GM18951 (cell line): ENCODE results near the gene CRIP1.

Experiments
- POLR2A ChIP-seq: IDR thresholded peaks from 4 replicates; pipeline ENCODE4 v1.6.1; 2011; ENCODE audit warnings: mild to moderate bottlenecking; ENCODE audit not compliant: insufficient read length, insufficient read depth; ENCODE audit errors: extremely low read depth
- in situ Hi-C: fragments of 300-500 bp; cut with MboI; formaldehyde crosslinking; loops from one replicate; pipeline ENCODE4 v1.12.0; 2022; ENCODE audit warnings: low sequenced_read_pairs, mixed read lengths, inconsistent platforms; ENCODE audit not compliant: unreplicated experiment

The CRIP1 gene

DNA sequence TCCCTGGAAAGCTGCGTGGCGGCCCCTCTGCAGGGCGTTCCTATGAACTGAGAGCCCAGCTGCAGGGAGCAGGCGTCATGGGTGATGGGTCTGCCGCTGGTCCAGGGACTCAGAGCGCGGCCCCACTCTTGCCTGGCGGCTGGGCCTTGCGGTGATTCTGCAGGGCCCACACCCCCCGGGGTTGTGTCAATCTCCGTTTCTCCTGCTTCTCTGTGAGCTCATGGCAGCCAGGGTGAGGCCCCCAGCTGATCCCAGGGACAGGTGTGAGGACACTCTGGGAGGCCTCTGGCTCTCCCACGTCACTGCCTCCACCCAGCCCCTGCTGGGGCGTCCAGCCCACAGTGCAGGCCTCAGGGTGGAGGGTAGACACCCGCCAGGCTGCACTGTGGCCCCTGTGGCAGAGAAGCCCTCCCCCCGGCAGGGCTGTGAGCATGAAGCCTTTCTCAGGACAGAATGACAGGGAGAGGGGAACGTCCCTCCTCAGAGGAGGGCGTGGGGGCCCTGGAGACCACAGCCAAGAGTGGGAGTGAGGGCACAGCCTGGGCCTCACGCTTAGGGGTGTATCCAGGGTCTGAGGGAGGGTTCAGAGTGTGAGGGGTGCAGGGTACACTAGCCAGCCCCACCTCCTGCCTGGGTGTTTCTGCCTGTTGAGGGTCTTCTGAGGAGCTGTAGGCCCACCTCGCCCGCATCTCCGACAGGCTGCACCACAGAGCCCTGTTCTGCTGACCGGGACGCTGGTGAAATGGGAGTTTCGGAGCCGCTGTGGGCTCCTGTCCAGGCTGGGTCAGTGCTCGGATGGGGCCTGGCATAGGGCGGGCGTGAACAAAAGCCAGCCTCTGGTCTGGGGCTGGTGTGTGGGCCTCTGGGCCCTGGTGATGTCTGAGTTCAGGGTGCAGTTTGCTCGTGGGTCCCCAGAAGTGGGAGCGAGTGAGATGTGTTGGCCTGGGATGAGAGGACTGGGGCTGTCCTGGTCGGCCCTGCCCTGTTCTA is 38.7 kb upstream of the CRIP1 start:
- in situ Hi-C loops, result no loop called here
- no peak for TF ChIP-seq POLR2A

DNA sequence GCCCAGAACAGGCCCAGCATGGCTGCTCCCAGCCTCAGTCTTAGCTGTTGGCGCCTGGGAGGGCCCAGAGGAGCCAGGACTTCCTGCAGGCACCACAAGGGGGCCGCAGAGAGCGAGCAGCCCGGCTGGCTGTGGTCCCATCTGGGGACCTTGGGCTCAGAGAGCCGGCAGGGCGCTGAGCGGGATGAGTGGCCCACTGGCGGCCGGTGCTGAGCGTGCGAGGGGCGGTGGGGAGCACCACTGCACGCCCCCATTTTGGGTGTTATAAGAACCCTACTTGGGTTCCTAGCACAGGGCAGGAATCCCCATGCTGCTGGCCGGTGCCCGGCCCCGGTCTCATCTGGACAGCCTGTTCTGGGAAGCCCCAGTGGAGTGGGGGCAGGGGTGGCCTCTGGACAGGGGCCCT is 38.0 kb upstream of the CRIP1 start:
- in situ Hi-C loops, result no loop called here
- no peak for TF ChIP-seq POLR2A

DNA sequence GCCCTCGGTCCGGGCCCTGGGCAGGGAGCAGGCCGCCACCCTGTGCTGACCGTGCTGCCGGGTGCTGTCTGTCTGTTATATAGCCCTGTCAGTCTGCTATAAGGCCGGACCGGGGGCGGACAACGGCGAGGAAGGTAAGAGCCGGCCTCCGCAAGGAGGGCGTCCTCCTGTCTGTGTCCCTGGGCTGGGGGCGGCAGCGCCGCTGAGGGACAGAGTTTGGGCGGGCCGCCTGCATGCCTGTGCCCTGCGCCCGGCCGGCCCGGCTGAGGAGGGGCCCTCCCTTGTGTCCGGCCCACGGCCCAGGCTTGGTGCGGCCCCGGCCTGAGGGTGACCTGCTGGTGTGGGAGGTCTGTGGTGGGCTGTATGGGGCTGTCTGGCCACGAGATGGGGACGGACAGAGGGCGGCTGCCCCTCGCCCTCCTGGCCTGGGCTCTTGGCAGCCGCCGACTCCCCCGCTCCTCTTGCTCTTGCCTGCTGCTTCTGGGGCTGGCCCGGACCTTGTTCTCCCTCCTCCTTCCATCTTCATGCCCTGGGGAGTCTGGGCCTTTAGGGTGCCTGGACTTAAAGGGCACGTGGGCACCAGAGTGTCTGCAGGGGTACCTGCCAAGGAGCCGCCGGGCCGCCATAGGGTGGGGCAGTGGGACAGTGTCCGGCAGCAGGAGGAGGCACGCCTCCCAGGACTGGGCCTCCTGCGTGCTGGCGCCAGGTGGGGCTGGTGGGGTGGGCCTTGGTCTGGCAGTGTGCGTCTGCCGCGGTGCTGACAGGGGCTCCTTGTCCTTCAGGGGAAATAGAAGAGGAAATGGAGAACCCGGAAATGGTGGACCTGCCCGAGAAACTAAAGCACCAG is 37.2 kb upstream of the CRIP1 start:
- in situ Hi-C loops, result no loop called here
- TF ChIP-seq POLR2A, result no peak

DNA sequence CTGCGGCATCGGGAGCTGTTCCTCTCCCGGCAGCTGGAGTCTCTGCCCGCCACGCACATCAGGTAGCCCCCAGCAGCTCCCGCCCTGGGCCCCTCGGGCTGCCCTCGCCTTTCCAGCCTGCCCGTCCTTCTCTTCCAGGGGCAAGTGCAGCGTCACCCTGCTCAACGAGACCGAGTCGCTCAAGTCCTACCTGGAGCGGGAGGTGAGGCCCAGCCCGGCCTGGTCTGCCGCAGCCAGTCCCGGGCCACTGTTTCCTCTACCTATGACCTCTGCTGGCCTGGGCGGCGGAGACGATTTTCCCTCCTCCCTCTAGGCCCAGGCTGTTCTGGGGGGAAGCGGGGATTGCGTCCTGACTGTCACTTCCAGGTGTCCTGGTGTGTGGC is 36.6 kb upstream of the CRIP1 start:
- TF ChIP-seq POLR2A, result no peak
- in situ Hi-C loops, result no loop called here

DNA sequence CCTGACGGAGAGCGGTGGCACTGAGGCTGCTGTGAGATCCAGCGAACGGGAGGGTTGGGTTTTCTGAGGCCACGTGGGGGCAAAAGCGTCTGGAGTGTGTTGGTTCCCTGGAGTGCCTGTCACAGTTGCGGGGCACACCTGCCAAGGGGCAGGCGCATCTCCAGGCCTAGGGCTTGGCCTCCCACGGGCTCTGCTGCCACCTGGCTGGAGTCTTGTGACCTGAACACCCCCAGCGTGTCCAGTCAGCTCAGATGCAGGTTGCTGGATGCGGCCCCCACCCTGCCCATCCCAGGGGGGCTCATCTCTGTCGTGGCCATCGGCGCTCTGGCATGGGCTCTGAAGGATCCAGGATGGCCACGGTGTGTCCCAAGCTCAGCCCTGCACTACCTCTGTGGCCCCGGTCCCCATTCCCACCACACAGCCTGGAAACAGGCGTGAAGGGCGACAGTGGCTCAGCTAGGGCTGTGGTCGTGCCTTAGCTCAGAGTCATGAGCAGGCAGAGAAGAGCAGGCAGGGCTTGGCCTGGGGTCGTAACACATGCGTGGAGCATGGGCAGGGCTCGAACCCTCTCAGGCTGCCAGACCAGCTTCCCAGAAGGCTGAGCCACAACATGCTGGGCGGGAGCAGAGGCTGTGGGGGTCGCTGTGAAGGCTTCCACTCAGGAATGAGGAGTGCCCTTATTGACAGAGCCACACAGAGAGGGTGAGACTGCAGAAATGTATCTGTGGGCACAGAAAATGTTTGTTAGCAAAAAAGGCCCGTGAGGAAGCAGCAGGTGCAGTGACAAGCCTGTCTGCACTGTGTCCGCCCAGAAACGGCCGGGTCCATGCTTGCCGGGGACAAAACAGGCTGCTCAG is 35.6 kb upstream of the CRIP1 start:
- TF ChIP-seq POLR2A, result no peak
- in situ Hi-C loops, result no loop called here

DNA sequence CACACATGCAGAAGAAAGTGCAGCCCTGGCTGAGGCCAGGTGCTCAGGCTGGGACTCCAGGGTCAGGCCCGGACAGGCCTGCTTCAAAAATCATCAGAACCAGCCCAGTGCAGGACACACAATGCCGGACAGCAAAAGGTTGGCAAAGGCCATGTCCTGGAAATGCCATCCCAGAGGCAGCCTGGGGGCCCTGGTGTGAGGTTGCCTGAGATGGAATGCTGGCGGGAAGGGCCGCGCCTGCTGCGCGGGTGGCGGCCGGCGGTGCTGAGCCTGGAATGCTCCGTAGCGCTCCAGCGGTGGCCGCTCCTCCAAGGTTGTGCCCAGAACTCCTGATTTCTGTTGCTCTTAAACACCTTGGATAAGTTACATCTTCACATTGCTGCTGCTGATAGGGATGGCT is 33.7 kb upstream of the CRIP1 start:
- in situ Hi-C loops, result no loop called here
- no peak for TF ChIP-seq POLR2A

DNA sequence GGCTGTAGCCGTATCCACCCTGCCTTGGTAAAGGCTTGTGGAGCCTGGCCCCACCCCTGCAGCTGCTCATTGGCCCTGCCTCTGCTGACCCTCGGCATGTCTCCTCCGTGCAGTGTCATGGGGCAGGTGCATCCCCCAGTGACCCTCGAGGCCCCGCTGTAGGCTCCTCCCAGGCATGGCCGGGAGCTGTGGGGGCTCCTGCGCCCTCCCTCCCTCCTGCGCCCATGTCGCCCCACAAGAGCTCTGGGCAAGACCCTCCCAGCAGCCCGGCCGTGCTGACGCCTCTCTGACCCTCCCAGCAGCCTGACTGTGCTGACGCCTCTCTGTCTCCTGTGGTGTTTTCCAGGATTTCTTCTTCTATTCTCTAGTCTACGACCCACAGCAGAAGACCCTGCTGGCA is 32.8 kb upstream of the CRIP1 start:
- in situ Hi-C loops, result no loop called here
- TF ChIP-seq POLR2A, result no peak

DNA sequence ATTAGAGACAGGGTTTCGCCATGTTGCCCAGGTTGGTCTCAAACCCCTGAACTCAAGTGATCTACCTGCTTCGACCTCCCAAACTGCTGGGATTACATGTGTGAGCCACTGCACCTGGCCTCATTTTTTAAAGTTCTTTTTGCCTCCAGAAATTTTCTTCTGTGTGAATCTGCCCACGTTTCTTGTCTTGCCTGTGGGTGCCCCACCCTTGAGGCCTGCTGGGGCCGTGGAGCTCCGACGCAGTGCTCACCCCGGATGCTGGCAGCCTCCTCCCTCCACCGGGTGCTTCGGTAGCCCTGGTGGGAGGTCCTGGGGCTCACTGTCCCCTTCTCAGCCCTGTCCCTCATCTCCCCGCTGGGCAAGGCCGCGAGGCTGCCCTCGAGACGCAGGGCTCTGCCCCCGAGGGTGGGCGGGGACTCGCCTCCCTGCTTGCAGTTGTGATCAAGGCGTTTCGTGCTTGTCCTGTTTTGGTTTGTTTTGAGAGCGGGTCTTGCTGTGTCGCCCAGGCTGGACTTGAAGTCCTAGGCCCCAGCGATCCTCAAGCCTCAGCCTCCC is 31.5 kb upstream of the CRIP1 start:
- in situ Hi-C loops, result no loop called here
- no peak for TF ChIP-seq POLR2A

DNA sequence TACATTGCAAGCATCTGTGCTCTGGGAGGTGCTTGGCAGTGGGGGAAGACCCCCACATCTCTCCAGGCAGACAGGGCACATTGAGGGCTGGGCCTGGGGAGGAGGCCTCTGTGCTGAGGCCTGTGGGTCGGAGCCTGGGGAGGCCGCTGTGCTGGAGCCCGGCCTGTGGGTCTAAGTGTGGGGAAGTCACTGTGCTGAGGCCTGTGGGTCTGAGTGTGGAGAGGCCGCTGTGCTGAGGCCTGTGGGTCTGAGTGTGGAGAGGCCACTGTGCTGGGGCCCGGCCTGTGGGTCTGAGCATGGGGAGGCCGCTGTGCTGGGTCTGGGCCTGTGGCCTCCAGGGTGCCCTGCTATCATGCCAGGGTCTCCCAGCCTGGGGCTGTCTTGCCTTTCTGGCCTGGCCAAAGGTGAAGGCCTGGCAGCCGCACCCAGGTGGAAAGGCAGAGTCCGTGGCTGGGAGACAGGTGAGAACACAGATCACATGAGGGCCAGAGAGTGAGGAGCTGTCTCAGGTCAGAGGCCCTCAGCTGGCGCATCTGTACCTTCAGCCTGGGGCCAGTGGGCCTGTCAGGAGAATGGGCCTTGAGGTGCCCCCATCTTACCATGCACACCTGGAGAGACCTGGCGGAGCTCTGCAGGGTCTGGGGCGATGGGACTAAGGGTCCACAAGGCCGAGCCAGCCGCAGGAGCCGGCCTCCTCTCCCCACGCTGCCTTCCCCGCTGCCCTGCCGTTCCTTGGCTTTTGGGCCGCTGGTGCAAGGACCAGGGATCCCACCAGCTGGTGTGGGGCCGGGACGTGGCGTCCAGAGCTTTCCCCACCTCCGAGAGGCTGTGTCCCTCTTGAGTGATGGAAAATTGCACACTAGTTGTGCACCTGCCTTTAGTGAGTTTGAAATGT is 30.7 kb upstream of the CRIP1 start:
- in situ Hi-C loops, result no loop called here
- no peak for TF ChIP-seq POLR2A

DNA sequence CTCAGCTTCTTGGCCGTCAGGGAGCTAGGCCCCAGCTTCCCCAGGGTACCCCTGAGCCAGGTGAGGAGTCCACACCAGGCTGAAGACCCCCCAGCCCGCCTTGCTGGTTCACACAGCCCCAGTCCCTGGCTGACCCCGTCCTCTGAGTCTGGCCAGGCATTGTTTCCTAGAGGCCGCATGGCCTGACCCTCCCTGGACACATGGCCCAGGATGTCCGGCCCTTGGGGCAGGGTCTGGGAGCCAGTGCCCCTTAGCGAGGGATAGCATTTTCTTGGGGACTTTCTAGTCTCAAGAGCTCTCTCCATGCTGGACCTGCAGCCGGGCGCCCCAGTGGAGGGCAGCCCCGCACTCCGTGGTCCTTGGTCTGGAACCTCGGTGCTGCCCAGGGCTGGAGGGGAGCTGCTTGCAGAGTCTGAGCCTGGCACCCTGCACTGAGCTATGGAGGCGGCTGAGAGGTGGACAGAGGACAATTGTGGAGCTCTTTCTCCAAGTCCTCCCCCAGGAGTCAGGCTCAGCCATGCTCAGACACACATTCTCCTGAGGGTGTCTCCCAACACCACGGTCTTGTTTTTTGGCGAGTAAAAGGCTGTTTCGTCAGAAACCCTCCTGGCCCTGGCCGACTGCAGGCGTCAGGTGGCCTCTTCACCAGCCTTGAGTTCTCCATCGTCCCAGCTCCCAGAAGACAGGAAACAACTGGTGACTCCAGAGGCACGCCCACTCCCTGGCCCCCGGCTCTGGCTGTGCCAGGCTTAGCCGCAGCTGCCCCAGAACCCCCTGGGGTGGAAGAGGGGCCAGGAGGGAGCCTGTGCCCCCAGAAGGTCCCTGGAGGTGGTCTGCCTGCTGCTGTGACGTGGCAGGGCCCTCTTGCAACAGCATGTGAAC is 29.7 kb upstream of the CRIP1 start:
- no peak for TF ChIP-seq POLR2A
- in situ Hi-C loops, result no loop called here

DNA sequence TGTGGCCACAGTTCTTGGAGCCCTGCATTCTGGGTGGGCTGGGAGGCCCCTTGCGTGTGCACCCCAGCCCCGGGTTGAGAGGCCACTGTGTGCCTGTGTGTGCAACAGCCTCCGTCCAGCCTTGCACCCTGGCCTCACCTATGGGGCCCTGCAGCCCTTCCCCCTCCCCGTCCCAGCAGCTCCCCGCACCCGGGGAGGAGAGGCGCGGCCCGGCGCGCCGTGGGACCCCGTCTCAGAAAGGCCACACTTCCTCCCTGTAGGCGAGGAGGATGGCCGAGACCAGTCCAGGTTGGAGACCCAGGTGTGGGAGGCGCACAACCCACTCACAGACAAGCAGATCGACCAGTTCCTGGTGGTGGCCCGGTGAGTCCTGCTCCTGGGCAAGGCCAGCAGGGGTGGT is 28.7 kb upstream of the CRIP1 start:
- in situ Hi-C loops, result no loop called here
- no peak for TF ChIP-seq POLR2A

DNA sequence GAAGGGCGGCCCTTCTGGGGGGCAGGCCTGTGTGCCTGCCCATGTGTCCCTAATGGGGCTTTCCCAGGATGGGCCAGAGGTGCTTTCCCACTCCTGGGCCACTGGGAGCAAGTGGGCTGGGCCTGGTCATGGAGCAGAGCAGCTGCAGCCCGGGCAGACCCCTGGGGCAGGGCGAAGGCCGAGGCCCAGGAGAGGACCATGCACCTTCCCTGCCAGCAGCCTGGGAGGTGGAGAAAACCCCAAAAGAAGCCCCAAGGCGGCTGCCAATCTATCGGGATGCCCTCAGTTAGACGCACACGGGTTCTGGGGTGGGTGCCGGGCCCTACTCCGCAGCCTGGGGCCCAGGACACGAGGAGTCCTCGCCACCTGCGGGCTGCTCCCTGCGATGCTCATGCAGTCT is 28.1 kb upstream of the CRIP1 start:
- in situ Hi-C loops, result no loop called here
- no peak for TF ChIP-seq POLR2A
